ENCODE results near the gene TUBGCP5.
A peak's percentile ranks its signal among the peaks of the same experiment; 100 is the strongest.
"Not testable (repeated sequence)": the region's sequence is repeated elsewhere in the genome, so short reads cannot be mapped to it uniquely, and the experiment has no call there.

The TUBGCP5 gene

GRCh38 chr15:23039143-23039916 lies at the start of gene TUBGCP5:
TUBGCP5 (minus strand) TSS chr15:23039569; CDS start chr15:23039543, 26 bp downstream.
- DNase-seq (ENCODE audit: low read depth), result peak; percentile 88

GRCh38 chr15:23083115-23083514 lies 43.7 kb upstream of the TUBGCP5 start:
- no peak for DNase-seq (ENCODE audit: low read depth)

- DNase-seq (ENCODE audit: low read depth), result not testable (repeated sequence)
Measured at GRCh38 chr15:23081996-23082737, 42.8 kb upstream of the TUBGCP5 start.

- no peak for DNase-seq (ENCODE audit: low read depth)
Measured at GRCh38 chr15:23081271-23081670, 41.9 kb upstream of the TUBGCP5 start.

- DNase-seq (ENCODE audit: low read depth), result no peak
Measured at GRCh38 chr15:23079766-23080165, 40.4 kb upstream of the TUBGCP5 start.

GRCh38 chr15:23075927-23076326 lies 36.6 kb upstream of the TUBGCP5 start:
- DNase-seq (ENCODE audit: low read depth), result no peak

- no peak for DNase-seq (ENCODE audit: low read depth)
Measured at GRCh38 chr15:23074684-23075083, 35.3 kb upstream of the TUBGCP5 start.

GRCh38 chr15:23073890-23074646 lies 34.7 kb upstream of the TUBGCP5 start:
- DNase-seq (ENCODE audit: low read depth), result no peak

- DNase-seq (ENCODE audit: low read depth), result no peak
Measured at GRCh38 chr15:23072633-23073032, 33.3 kb upstream of the TUBGCP5 start.

GRCh38 chr15:23069496-23070166 lies 30.3 kb upstream of the TUBGCP5 start:
- no peak for DNase-seq (ENCODE audit: low read depth)

- DNase-seq (ENCODE audit: low read depth), result no peak
Measured at GRCh38 chr15:23067416-23067815, 28.0 kb upstream of the TUBGCP5 start.

- DNase-seq (ENCODE audit: low read depth), result no peak
Measured at GRCh38 chr15:23065836-23066235, 26.5 kb upstream of the TUBGCP5 start.

- DNase-seq (ENCODE audit: low read depth), result no peak
Measured at GRCh38 chr15:23064156-23064555, 24.8 kb upstream of the TUBGCP5 start.

- no peak for DNase-seq (ENCODE audit: low read depth)
Measured at GRCh38 chr15:23057707-23058106, 18.3 kb upstream of the TUBGCP5 start.

- DNase-seq (ENCODE audit: low read depth), result no peak
Measured at GRCh38 chr15:23055316-23055715, 15.9 kb upstream of the TUBGCP5 start.

- no peak for DNase-seq (ENCODE audit: low read depth)
Measured at GRCh38 chr15:23052522-23052921, 13.2 kb upstream of the TUBGCP5 start.

GRCh38 chr15:23050708-23051107 lies 11.3 kb upstream of the TUBGCP5 start:
- DNase-seq (ENCODE audit: low read depth), result no peak

- DNase-seq (ENCODE audit: low read depth), result no peak
Measured at GRCh38 chr15:23049984-23050628, 10.7 kb upstream of the TUBGCP5 start.

- DNase-seq (ENCODE audit: low read depth), result not testable (repeated sequence)
Measured at GRCh38 chr15:23048572-23049282, 9.4 kb upstream of the TUBGCP5 start.

GRCh38 chr15:23043987-23044386 lies 4.6 kb upstream of the TUBGCP5 start:
- DNase-seq (ENCODE audit: low read depth), result not testable (repeated sequence)

- DNase-seq (ENCODE audit: low read depth), result not testable (repeated sequence)
Measured at GRCh38 chr15:23043535-23043934, 4.2 kb upstream of the TUBGCP5 start.
